Hematopoietic multipotent progenitor cell (in vitro differentiated cells): Measurements from ENCODE around the gene CD8B. TPM values are rescaled to one million over a fixed set of nuclear protein-coding genes. Genes with fewer than 3 reads are reported as not detected.

Experiments used
- DNase-seq, 3 donors: peaks; one replicate each; pipeline ENCODE4 v3.0.0-alpha.2; 2011 to 2015; ENCODE audit warnings: low read depth in 2 of 3, low spot score in 2 of 3
- total RNA-seq: library from RNA; depleted of rRNA; stranded (reverse); fragments of >200 nt; gene quantifications from one replicate; pipeline ENCODE4 v1.2.3, GENCODE V29; 2012

CD8B gene
- total RNA-seq, 1 donor: 0.27 TPM

DNA sequence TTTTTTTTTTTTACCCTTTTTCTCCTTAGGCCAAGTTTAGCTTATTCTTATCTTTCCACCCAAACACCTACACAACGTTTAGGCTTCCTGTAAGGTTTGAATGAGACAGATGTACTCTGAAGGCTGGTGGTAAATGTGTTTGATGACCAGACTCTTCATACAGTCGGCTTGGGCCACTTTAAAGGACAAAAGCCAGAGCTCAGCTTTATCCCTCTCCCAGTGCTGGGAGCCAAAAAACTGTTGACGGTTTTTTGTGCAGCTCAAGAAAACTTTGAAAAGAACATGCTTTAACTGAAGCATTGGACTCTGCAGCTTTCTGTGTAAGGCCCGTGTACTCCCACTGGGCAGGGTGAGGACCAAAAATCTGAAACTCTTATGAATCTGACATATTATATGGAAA lies 86.3 kb downstream of the CD8B start:
- DNase-seq: no peak

GRCh38 chr2:86774862-86775261 lies 86.8 kb downstream of the CD8B start:
- DNase-seq: no peak

- DNase-seq: no peak
Observed at GRCh38 chr2:86772611-86773010, 89.1 kb downstream of the CD8B start.

DNA sequence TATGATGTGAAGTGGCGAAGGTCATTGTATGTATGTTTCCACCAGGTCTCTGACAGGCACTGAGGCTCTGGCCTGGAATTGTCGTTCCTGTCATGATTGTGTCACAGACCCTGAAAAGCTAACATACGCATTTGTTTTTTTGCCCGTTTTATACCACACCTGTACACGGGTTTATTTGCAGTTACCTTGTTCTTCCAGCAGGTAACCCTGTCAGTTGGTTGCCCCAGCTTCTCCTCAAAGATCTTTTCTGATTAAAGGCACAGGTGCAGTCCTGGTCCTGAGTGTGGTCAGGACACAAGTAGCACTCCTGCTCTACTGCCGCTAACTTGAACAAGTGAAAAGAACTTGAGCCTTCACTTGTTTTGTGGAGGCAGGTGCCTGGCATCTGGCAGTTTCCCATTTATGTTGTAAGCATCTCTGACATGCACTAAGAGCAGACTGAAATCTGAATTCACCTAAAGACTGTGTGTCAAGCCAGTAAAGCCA lies 90.8 kb downstream of the CD8B start:
- DNase-seq: no peak

GRCh38 chr2:86769838-86770237 lies 91.8 kb downstream of the CD8B start:
- DNase-seq: no peak

- no peak for DNase-seq
Observed at GRCh38 chr2:86768189-86768949, 93.3 kb downstream of the CD8B start.

Other genes starting within 250 kb of the CD8B start
- 15.6 TPM for gene RNF103, start 238.0 kb downstream of the CD8B start, total RNA-seq
- 41.2 TPM for gene RMND5A, start 141.6 kb downstream of the CD8B start, total RNA-seq
- gene CD8A, start 71.0 kb downstream of the CD8B start, total RNA-seq: 0.27 TPM
- 0.81 TPM for gene RGPD1, start 80.2 kb upstream of the CD8B start, total RNA-seq
- gene PLGLB1, start 160.0 kb upstream of the CD8B start, total RNA-seq: 2.4 TPM